NCI-H128 (cell line): ENCODE data around the gene PFAS.
A peak's percentile ranks its signal among the peaks of the same experiment; 100 is the strongest.

Source experiments
- DNase-seq: peaks from one replicate; lab custom pipeline; 2025; ENCODE audit not compliant: unreplicated experiment; lab: John Stamatoyannopoulos, UW

Gene PFAS

DNA sequence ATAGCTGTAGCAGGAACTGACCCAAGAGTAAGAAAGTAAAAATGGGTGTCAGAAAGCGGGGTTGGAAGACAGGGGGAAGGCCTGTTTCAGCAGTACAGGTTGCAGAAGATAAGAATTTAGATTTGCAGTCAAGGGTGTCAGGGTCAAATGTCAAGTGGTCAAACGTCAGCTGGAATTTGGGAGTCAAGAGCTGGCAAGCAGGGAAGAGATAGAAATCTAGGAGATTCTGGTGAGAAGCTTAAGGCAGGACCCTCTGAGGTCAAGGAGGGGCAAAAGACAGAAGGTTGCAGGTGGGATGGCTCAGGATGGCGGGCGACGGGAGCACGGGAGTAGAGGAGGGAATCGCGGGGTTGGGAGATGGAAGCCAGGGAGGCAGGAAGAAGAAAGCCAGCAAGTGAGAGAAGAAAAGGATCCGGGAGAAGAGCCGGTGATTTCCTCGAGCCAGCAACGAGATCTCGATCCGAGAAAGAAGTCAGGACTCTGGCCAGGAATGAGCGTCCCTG lies 45.8 kb downstream of the PFAS start:
- no peak for DNase-seq

GRCh38 chr17:8300226-8300625 lies 51.1 kb downstream of the PFAS start:
- DNase-seq: no peak

DNA sequence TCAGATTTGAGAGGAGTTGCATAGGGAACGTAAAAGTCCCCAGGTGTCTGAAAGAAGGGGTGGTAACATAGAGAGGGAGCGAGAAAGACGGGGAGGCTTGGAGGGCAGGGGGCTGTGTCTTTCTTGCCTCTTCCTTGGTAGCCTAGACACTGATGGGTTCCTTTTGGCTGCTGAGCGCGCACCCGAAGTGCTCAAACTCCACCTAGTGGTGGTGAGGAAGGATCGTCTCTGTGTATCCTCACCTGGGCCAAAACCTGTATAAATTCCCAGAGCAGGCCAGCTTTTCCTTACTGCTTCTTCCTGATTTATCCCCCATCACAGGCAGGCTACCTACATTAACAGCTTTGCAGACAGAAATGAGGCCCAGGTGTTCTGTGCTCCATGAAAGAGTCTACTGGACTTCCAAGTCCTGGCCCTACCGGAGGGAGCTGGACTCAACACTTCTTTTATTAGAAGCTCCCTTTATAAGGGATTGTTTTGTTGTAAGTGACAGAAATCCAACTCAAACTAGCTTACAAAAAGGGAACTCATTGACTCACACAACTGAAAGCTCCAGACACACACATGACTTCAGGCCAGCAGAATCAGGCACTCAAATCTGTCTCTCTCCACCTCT lies 51.6 kb downstream of the PFAS start:
- peak; percentile 28 for DNase-seq

GRCh38 chr17:8310601-8311123 lies 61.6 kb downstream of the PFAS start:
- no peak for DNase-seq

GRCh38 chr17:8311131-8311790 lies 62.2 kb downstream of the PFAS start:
- no peak for DNase-seq

GRCh38 chr17:8312251-8312650 lies 63.2 kb downstream of the PFAS start:
- no peak for DNase-seq

- DNase-seq: no peak
These were observed 63.9 kb downstream of the PFAS start for GRCh38 chr17:8312726-8313600.

DNA sequence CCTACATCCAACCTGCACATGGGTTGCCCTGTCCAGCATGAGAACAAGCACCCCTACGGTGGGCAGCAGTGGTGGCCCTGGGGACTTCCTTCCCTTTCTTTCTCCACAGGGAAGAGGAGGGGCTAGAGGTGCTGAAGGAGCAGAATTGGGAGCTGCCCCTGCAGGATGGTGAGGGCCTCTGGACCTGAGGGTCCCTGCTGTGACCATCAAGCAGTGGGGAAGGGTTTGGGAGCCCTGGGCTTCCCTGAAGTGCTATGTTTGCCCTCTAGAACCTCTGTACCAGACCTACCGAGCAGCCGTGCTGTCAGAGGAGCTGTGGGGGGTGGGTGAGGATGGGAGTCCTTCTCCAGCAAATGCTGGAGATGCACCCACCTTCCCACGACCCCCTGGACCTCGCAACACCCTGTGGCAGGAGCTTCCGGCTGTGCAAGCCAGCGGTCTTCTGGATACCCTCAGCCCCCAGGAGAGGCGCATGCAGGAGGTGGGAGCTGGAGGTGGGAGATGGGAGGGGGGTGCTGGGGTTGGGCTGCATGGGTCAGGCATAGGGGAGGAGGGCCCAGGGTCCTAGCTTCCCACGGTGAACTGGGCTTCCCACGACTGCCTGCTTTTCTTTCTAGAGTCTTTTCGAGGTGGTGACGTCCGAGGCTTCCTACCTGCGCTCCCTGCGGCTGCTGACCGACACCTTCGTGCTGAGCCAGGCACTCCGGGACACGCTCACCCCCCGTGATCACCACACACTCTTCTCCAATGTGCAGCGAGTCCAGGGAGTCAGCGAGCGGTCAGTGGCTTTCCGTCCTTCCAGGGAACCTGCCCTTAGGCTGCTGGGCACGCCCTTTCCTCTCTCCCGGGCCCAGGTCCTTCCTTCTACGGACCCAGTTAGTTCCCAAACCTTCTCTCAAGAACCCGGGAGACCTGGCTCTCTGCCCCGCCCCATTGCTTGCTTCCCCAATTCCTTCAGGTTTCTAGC lies 66.0 kb downstream of the PFAS start:
- no peak for DNase-seq

- DNase-seq: no peak
These were observed 66.7 kb downstream of the PFAS start for GRCh38 chr17:8315764-8316217.

DNA sequence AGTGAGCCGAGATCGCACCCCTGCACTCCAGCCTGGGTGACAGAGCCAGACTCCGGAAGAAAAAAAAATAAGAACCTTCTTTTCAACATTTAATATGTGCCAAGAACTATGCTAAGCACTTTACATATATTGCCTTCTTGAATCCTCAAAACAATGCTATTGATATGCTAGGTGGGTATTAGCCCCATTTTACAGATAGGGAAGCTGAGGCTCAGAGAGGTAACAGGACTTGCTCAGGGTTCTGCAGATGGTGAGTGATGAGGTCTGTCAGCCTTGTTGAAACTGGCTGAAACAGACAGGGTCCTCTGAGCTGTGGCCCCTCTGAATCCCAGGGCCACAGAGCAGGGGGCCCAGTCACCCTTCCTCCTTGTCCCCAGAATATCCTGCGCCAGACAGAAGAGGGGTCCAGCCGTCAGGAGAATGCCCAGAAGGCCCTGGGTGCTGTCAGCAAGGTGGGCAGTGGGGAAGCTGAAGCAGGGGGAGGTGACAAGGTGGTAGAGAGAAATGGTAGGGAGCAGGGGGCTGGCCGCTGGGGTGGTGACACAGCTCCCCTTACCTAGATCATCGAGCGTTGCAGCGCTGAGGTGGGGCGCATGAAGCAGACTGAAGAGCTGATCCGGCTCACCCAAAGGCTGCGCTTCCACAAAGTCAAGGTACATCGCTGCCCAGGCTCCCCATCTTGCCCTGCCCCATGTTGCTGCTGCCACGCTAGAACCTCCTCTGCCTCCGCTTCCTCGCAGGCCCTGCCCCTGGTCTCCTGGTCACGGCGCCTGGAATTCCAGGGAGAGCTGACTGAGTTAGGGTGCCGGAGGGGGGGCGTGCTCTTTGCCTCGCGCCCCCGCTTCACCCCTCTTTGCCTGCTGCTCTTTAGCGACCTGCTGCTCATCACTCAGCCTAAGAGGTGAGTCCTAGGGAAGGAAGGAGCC lies 69.2 kb downstream of the PFAS start:
- DNase-seq: no peak
